ENCODE measurements around the gene VCAM1.
"Not testable (repeated sequence)": the region's sequence is repeated elsewhere in the genome, so short reads cannot be mapped to it uniquely, and the experiment has no call there.

VCAM1 gene

DNA sequence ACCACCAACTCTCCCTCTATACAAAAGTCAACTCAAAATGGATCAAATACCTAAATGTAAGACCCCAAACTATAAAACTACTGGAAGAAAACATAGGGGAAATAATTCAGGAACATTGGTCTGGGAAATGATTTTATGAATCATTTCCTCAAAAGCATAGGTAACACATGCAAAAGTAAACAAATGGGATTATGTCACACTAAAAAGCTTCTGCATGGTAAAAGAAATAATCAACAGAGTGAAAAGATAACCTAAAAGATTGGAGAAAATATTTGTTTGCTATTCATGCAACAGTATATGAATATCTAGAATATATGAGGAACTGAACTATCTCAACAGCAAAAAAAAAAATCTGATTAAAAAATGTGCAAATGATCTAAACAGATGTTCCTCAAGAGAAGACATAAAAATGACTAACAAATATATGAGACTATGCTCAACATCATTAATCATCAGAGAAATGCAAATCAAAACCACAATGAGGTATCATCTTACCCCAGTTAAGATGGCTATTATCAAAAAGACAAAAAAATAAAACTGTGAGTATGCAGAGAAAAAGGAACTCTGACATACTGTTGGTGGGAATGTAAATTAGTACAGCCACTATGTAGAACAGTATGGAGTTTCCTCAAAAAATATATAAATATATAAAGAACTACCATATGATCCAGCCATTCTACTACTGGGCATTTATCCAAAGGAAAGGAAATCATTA lies 47.8 kb downstream of the VCAM1 start:
- intact Hi-C loops (cut with DNase I): no loop called here
- DNase-seq: no peak

DNA sequence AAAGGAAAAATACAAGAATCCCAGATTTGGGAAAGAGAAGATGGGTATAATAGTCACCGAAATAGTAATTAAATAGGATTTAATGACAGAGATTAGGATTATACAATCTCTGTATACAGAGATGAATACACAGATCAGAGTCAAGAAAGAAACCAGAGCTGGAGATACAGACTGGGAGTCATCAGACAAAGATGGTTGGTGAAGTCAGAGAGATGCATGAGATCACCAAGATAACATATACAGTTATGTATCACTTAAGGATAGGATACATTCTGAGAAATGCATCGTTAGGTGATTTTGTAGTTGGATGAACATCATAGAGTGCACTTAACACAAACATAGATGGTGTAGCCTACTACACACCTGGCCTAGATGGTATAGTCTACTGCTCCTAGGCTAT lies 49.8 kb downstream of the VCAM1 start:
- DNase-seq: no peak
- intact Hi-C loops (cut with DNase I): no loop called here

DNA sequence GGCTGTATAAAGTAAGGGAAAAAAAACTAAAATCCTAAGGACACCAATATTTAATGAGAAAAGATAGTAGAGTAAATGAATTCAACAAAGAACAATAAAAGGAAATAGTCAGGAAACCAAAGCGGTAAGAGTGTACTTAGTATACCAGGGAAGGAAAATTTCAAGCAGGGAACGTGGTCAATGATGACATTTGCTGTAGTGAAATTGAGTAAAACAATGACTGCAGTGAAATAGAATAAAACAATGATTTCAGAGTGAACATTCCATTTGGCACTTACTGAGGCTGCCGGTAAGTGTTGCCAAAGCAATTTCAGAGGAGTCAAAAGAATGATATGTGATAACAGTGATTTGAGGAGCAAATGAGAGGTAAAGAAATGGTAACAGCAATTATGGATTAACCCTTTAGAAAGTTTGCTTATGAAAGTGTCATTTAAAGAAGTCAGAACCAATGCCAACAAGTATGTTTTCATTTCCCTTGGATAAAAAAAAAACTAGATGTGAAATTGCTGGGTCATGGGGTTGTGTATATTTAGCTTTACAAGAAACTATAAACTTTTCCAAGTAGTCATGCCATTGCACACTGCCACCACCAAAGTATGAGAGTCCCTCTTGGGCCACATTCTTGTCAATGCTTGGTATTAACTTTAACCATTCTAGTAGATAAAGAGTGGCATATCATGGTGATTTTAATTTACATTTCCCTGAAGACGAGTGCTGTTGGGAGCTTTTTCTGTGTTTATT lies 50.5 kb downstream of the VCAM1 start:
- intact Hi-C loops (cut with DNase I): no loop called here
- DNase-seq: no peak

DNA sequence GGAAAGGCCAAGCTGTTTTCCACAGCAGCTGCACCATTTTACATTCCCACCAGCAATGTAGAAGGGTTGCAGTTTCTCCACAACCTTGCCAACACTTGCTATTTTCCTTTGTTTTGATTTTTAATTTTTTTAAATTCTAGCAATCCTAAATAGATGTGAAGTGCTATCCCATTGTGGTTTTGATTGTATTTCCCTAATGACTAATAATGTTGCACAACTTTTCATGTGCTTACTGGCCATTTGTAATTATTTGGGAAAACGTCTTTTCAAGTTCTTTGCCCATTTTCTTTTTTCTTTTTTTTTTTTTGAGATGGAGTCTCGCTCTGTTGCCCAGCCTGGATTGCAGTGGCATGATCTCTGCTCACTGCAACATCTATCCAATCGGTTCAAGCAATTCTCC lies 53.9 kb downstream of the VCAM1 start:
- intact Hi-C loops (cut with DNase I): no loop called here
- no peak for DNase-seq

DNA sequence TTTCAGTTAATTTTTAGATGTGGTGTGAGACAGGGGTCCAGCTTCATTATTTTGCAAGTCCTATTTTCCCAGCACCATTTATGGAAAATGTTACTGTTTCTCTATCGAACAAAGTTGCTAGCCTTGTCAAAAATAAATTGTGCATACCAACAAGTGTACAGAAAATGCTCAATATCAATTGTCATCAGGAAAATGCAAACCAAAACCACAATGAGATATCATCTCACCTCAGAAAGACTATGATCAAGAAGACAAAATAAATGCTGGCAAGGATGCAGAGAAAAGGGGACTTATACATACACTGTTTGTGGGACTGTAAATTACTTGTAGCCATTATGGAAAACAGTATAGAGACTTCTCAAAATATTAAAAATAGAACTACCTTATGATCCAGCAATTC lies 54.8 kb downstream of the VCAM1 start:
- no peak for DNase-seq
- intact Hi-C loops (cut with DNase I): no loop called here

DNA sequence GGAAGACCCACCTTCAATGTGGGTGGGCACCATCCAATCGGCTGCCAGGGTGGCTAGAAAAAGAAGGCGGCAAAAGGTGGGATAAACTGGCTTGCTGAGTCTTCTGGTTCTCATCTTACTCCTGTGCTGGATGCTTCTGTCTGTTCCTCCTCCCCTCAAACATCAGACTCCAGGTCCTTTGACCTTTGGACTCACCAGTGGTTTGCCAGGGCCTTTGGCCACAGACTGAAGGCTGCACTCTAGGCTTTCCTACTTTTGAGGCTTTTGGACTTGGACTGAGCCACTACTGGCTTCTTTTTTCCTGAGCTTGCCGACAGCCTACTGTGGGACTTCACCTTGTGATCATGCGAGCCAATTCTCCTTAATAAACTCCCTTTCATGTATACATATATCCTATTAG lies 55.9 kb downstream of the VCAM1 start:
- intact Hi-C loops (cut with DNase I): no loop called here
- no peak for DNase-seq

DNA sequence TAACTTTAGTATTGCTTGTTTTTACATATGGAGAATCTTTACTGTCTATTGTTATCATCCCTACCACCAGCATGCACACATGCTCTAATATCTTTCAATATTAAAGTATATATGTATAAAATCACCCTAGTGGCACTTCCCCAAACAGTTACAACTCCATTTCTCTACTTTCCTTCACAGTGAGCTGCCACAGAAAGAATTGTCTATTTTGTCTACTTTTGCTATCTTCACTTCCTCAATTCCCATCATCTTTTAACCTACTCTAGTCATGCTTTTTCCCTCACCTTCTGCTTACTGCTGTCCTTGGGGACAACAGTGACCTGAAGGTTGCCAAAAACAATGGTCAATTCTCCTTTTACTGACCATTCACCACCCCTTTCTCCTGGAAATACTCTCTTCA lies 59.2 kb downstream of the VCAM1 start:
- intact Hi-C loops (cut with DNase I): no loop called here
- DNase-seq: no peak

DNA sequence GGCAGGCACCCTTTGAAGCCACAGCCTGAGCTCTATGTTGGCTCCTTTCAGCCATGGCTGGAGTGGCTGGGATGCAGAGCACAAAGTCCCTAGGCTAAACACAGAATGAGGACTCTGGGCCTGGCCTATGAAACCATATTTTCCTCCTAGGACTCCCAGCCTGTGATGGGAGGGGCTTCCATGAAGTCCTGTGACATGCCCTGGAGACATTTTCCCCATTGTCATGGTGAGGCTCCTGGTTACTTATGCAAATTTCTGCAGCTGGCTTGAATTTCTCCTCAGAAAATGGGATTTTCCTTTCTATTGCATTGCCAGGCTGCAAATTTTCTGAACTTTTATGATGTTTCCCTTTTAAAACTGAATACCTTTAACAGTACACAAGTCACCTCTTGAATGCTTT lies 61.3 kb downstream of the VCAM1 start:
- intact Hi-C loops (cut with DNase I): no loop called here
- no peak for DNase-seq

DNA sequence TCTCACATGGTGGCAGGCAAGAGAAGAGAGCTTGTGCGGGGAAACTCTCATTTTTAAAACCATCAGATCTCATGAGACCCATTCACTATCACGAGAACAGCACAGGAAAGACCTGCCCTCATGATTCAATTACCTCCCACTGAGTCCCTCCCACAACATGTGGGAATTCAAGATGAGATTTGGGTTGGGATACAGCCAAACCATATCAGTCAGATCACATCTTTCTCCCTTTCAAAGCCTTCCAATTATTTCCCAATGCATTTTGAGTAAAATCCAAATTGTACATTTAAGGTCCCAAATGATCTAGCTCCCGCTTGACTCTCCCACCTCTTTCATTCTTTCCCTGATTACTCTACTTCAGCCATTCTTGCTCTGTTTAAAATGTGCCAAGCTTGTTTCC lies 62.2 kb downstream of the VCAM1 start:
- intact Hi-C loops (cut with DNase I); DNase-seq: not testable (repeated sequence)

DNA sequence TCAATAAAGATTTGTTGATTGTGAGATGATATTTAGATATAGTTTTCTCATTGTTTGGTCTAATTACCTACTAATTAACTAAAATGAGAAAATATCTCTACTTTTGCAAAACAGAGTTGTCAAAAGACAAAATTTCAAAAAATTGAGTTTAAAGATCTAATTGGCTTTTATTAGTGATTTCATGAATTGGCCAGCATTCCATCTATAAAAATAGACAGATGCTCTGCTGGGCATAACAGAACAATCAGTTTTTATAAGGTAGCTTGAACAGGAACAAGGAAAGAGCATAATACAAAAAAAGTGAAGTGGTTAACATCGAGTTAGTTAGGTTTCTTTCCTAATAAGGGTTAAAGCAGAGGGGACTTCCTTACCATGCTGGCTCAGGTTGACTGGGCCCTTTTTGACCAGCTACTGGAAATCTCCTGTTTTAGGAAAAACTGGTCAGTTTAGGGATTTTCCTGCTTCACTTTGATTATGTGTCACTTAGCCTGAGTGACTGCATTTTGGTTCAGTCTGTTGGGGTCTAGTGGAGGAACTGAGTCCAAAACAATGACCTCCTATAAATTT lies 63.0 kb downstream of the VCAM1 start:
- DNase-seq: no peak
- intact Hi-C loops (cut with DNase I): no loop called here

DNA sequence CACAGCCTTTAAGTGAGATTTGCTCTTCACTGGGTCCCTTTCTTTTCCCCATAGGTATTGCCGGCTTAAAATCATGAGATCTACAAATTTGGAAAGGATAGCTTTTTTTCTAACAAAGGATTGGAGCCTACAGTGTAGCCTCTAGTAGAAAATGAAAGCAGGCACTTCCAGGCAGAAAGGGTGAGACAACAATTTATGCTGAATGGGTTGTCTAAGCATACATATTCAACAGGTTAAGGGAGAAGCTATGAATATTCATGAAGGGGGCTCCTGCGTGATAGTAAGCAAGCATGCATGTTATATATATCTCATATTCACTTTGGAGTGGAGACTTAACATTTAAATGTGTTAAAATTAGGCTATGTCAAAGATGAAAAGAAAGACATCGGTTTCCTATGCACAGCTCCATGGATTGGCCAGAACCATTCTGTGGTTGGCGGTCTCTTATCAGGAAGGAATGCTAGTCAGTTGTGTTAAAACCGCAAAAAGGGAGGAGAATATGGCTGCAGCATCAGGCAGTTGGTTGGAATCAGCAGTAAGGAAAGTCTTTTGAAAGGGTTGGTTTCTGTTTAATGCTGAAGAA lies 66.0 kb downstream of the VCAM1 start:
- intact Hi-C loops (cut with DNase I): no loop called here
- no peak for DNase-seq

DNA sequence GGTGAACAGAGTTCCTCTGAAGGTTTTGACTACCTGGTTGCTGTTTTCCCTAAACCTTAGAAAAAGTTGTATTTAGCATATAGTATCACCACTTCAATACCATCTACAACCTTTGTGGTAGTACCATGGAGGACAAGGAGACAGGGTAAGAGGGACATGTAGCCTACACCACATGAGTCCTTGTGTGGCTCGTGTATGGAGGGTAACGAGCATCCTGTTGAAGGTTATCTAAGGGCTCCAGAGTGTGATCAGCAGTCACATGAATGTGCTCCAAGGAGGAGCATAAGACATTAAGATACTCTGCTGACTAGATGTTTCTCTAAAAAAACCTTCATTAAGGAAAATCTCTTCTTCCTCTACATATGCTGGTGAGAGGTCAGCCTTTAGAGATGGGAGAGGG lies 67.3 kb downstream of the VCAM1 start:
- intact Hi-C loops (cut with DNase I): no loop called here
- no peak for DNase-seq
